Measurements from ENCODE around the gene IGDCC3.

Gene IGDCC3

DNA sequence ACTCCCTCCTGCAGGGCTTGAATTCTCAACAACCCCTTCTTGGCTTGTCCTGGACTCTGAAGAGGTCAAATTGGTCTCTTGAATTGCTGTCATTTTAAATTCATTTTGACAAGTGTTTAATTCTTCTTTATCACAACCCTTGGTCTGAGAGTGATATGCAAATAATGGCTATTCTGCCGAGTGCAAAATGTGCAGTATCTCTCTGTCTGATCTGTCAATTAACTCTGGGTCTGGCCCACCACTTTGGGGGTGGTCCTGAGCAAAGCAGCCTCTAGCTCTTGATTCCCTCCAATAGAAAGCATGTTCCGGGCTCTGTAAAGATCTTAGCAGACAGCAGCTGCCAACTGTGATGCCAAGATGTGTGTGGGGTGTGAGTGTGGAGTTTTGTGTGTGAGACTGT is 2.2 kb upstream of the IGDCC3 start:
- DNase-seq (ENCODE audit: low spot score) = no peak
- in situ Hi-C loops (cut with MboI; ENCODE audit: low sequenced_read_pairs, unreplicated experiment) = no loop called here
- TF ChIP-seq, protein P1, sequence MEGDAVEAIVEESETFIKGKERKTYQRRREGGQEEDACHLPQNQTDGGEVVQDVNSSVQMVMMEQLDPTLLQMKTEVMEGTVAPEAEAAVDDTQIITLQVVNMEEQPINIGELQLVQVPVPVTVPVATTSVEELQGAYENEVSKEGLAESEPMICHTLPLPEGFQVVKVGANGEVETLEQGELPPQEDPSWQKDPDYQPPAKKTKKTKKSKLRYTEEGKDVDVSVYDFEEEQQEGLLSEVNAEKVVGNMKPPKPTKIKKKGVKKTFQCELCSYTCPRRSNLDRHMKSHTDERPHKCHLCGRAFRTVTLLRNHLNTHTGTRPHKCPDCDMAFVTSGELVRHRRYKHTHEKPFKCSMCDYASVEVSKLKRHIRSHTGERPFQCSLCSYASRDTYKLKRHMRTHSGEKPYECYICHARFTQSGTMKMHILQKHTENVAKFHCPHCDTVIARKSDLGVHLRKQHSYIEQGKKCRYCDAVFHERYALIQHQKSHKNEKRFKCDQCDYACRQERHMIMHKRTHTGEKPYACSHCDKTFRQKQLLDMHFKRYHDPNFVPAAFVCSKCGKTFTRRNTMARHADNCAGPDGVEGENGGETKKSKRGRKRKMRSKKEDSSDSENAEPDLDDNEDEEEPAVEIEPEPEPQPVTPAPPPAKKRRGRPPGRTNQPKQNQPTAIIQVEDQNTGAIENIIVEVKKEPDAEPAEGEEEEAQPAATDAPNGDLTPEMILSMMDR (IDR thresholded peaks at IDR 0.05; ENCODE audit: borderline replicate concordance, control extremely low read depth, extremely low read depth, insufficient read depth, missing control alignments) = no peak

- in situ Hi-C loops (cut with MboI; ENCODE audit: low sequenced_read_pairs, unreplicated experiment) = no loop called here
- DNase-seq (ENCODE audit: low spot score) = peak; percentile 55
- TF ChIP-seq, protein P1 (IDR thresholded peaks at IDR 0.05; ENCODE audit: borderline replicate concordance, control extremely low read depth, extremely low read depth, insufficient read depth, missing control alignments) = no peak
Measured at GRCh38 chr15:65377105-65377975, 462 bp downstream of the IGDCC3 start.

DNA sequence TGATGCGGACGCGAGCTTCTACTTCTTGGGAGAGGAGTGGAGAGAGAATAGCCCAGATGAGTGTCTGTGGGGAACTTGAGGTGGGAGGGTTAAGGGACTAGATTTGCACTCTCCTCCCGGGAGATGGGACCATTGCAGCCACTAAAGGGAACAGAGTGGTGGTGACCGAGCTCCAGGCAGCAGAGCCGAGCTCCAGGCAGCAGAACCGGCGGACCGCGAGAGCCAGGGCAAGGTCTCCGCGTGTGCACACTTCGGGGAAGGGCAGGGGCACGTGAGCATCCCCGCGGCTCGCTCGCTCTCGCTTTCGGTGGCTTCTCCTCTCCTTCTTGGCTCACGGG is 1.1 kb downstream of the IGDCC3 start:
- TF ChIP-seq, protein P1 (IDR thresholded peaks at IDR 0.05; ENCODE audit: borderline replicate concordance, control extremely low read depth, extremely low read depth, insufficient read depth, missing control alignments) = no peak
- DNase-seq (ENCODE audit: low spot score) = no peak
- in situ Hi-C loops (cut with MboI; ENCODE audit: low sequenced_read_pairs, unreplicated experiment) = no loop called here

- DNase-seq (ENCODE audit: low spot score) = no peak
- TF ChIP-seq, protein P1 (IDR thresholded peaks at IDR 0.05; ENCODE audit: borderline replicate concordance, control extremely low read depth, extremely low read depth, insufficient read depth, missing control alignments) = no peak
- in situ Hi-C loops (cut with MboI; ENCODE audit: low sequenced_read_pairs, unreplicated experiment) = no loop called here
Measured at GRCh38 chr15:65375871-65376607, 1.8 kb downstream of the IGDCC3 start.

DNA sequence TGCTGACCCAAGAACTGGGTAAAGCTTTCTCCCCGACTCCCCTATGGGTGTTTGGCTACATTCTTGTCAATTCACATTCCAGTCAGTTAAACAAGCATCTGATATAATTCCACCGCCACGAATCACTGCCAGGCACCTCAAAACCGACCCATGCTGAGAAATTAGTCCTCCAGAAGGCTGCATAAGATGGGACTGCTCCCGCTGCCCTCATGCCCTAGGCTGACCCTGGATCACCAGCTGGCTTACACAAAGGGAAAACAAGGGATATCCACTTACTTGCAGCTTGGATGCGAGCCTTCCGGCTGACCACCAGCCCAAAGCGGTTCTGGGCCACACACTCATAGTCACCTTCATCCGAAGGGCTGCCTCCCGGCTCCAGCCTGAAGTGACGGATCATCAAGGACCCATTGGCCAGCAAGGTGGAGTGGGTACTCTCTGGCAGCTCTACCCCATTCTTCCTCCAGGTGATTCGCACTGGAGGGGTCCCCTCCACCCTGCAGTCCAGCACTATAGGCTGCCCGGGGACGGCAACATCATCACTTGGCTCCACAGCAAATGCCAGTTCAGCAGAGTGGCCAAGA is 2.9 kb downstream of the IGDCC3 start:
- in situ Hi-C loops (cut with MboI; ENCODE audit: low sequenced_read_pairs, unreplicated experiment) = no loop called here
- TF ChIP-seq, protein P1 (IDR thresholded peaks at IDR 0.05; ENCODE audit: borderline replicate concordance, control extremely low read depth, extremely low read depth, insufficient read depth, missing control alignments) = no peak
- no peak for DNase-seq (ENCODE audit: low spot score)

GRCh38 chr15:65374334-65374733 is 3.5 kb downstream of the IGDCC3 start:
- in situ Hi-C loops (cut with MboI; ENCODE audit: low sequenced_read_pairs, unreplicated experiment) = no loop called here
- no peak for DNase-seq (ENCODE audit: low spot score)
- TF ChIP-seq, protein P1 (IDR thresholded peaks at IDR 0.05; ENCODE audit: borderline replicate concordance, control extremely low read depth, extremely low read depth, insufficient read depth, missing control alignments) = no peak
